DND-41 (cell line): ENCODE data around the gene MYDGF.

Experiments
- ATAC-seq: fragments of 200-7000 bp; cut with Tn5 transposase; 3 replicates; pipeline ENCODE4 v1.9.1; 2021; ENCODE audit warnings: low read depth; ENCODE audit not compliant: insufficient read depth
- DNase-seq: peaks from one replicate; pipeline ENCODE4 v3.0.0-alpha.2; 2020
- H2AFZ ChIP-seq: 2 replicates; pipeline ENCODE4 v1.6.0; 2012; ENCODE audit warnings: low read depth, low read length
- H3K27ac ChIP-seq: 2 replicates; pipeline ENCODE4 v1.5.1; 2012; ENCODE audit warnings: low read length, inconsistent platforms
- H3K27me3 ChIP-seq: fragments of 200-600 bp; sonication (generic); 2 replicates; pipeline ENCODE4 v1.6.0; 2012; ENCODE audit warnings: low read length, mild to moderate bottlenecking, inconsistent platforms; ENCODE audit not compliant: insufficient read depth, poor library complexity
- H3K36me3 ChIP-seq: 2 replicates; pipeline ENCODE4 v1.5.1; 2012; ENCODE audit warnings: low read length, inconsistent platforms; ENCODE audit not compliant: insufficient read depth
- H3K4me1 ChIP-seq: 2 replicates; pipeline ENCODE4 v1.5.1; 2012; ENCODE audit warnings: mild to moderate bottlenecking, low read length; ENCODE audit not compliant: insufficient read depth
- H3K4me2 ChIP-seq: 2 replicates; pipeline ENCODE4 v1.6.0; 2012; ENCODE audit warnings: mild to moderate bottlenecking, moderate library complexity, low read length, inconsistent platforms; ENCODE audit not compliant: insufficient read depth
- H3K4me3 ChIP-seq, 2 experiments: fragments of 200-600 bp in 1 of 2; shearing (Covaris generic) in 1 of 2; 2 replicates each; pipeline ENCODE4 v1.5.1; 2012 to 2016; ENCODE audit warnings: inconsistent platforms in 2 of 2, low read length in 2 of 2, mild to moderate bottlenecking in 2 of 2, low read depth in 1 of 2, moderate library complexity in 1 of 2
- H3K79me2 ChIP-seq: 2 replicates; pipeline ENCODE4 v1.6.0; 2012; ENCODE audit warnings: low read length, inconsistent platforms; ENCODE audit not compliant: insufficient read depth
- H3K9ac ChIP-seq: 2 replicates; pipeline ENCODE4 v1.6.0; 2012; ENCODE audit warnings: low read depth, mild to moderate bottlenecking, inconsistent platforms, low read length, moderate library complexity
- H3K9me3 ChIP-seq: 2 replicates; pipeline ENCODE4 v1.5.1; 2012; ENCODE audit warnings: low read length, moderate library complexity, mild to moderate bottlenecking, inconsistent platforms; ENCODE audit not compliant: insufficient read depth, severe bottlenecking
- H4K20me1 ChIP-seq: 2 replicates; pipeline ENCODE4 v1.6.0; 2012; ENCODE audit warnings: low read length; ENCODE audit not compliant: insufficient read depth
- CTCF ChIP-seq: IDR thresholded peaks from 2 replicates; pipeline ENCODE4 v1.5.1; 2012; ENCODE audit warnings: borderline replicate concordance, low read length, moderate library complexity, mild to moderate bottlenecking; ENCODE audit not compliant: poor library complexity, severe bottlenecking; ENCODE audit errors: extremely low read depth
- EZH2 ChIP-seq: IDR thresholded peaks from 3 replicates; pipeline ENCODE4 v1.6.1; 2012; ENCODE audit warnings: borderline replicate concordance, low read depth, mild to moderate bottlenecking, moderate library complexity, low read length, inconsistent platforms; ENCODE audit not compliant: severe bottlenecking

MYDGF gene

GRCh38 chr19:4619668-4620294, 50.4 kb downstream of the MYDGF start:
- TF ChIP-seq EZH2 (no peak), CTCF (no peak)
- Histone ChIP-seq H3K36me3 (no peaks in the 10 kb centered on the region), H3K4me3 (no peak overlapping the region), H3K27me3 (peaks cover 5% of the 10 kb centered on the region), H3K9me3 (no peaks in the 10 kb centered on the region), H3K27ac (no peak overlapping the region), H3K79me2 (no peaks in the 10 kb centered on the region), H4K20me1 (no peaks in the 10 kb centered on the region), H2AFZ (no peak overlapping the region), H3K4me2 (no peak overlapping the region), H3K9ac (no peak overlapping the region), H3K4me1 (no peaks in the 10 kb centered on the region)
- DNase-seq (no peak), ATAC-seq (no peak)

- H3K9ac ChIP-seq, result no peak overlapping the region
- H3K27ac ChIP-seq, result no peak overlapping the region
Measured at GRCh38 chr19:4618019-4618418, 52.1 kb downstream of the MYDGF start.

GRCh38 chr19:4613254-4613751, 56.8 kb downstream of the MYDGF start:
- no peaks in the 10 kb centered on the region for H4K20me1 ChIP-seq
- H3K36me3 ChIP-seq, result no peaks in the 10 kb centered on the region
- no peak overlapping the region for H2AFZ ChIP-seq
- TF ChIP-seq CTCF, result no peak
- no peak for TF ChIP-seq EZH2
- no peaks in the 10 kb centered on the region for H3K4me1 ChIP-seq
- H3K4me3 ChIP-seq, result no peak overlapping the region
- no peak for ATAC-seq
- no peak overlapping the region for H3K9ac ChIP-seq
- no peak for DNase-seq
- H3K79me2 ChIP-seq, result no peaks in the 10 kb centered on the region
- no peak overlapping the region for H3K4me2 ChIP-seq
- H3K9me3 ChIP-seq, result no peaks in the 10 kb centered on the region
- peaks cover 5% of the 10 kb centered on the region for H3K27me3 ChIP-seq
- H3K27ac ChIP-seq, result no peak overlapping the region

More at GRCh38 chr19:4618019-4618418, 52.1 kb downstream of the MYDGF start:
- no peaks in the 10 kb centered on the region for H3K4me1 ChIP-seq
- DNase-seq, result no peak
- H3K9me3 ChIP-seq, result no peaks in the 10 kb centered on the region
- no peaks in the 10 kb centered on the region for H4K20me1 ChIP-seq
- H3K4me2 ChIP-seq, result no peak overlapping the region
- no peak for TF ChIP-seq EZH2
- no peak for TF ChIP-seq CTCF
- H3K27me3 ChIP-seq, result peaks cover 5% of the 10 kb centered on the region
- H3K4me3 ChIP-seq, result no peak overlapping the region
- no peaks in the 10 kb centered on the region for H3K79me2 ChIP-seq
- no peak overlapping the region for H2AFZ ChIP-seq
- no peaks in the 10 kb centered on the region for H3K36me3 ChIP-seq
- ATAC-seq, result no peak
